PFSK-1 (cell line): Measurements from ENCODE around the gene REG1A.

ENCODE experiments used
- POLR2AphosphoS5 ChIP-seq: IDR thresholded peaks from 2 replicates; pipeline ENCODE4 v1.6.1; 2012; ENCODE audit warnings: low read depth, mild to moderate bottlenecking, control low read depth, low read length, moderate library complexity
- REST ChIP-seq, 2 experiments: IDR thresholded peaks; 2 replicates each; pipeline versions ENCODE4 v1.6.1 to v1.8.0; 2011 to 2012; ENCODE audit warnings: low read depth in 2 of 2, low read length in 2 of 2, control low read depth in 1 of 2, inconsistent platforms in 1 of 2, mild to moderate bottlenecking in 1 of 2, moderate library complexity in 1 of 2; ENCODE audit not compliant: insufficient read depth in 1 of 2
- SIN3A ChIP-seq: IDR thresholded peaks from 2 replicates; pipeline ENCODE4 v1.6.1; 2012; ENCODE audit warnings: mild to moderate bottlenecking, low read length, moderate library complexity, borderline replicate concordance; ENCODE audit not compliant: insufficient read depth
- TAF1 ChIP-seq: IDR thresholded peaks from 2 replicates; pipeline ENCODE4 v1.6.1; 2012; ENCODE audit warnings: low read length, control low read depth, borderline replicate concordance; ENCODE audit not compliant: insufficient read depth

GRCh38 chr2:79162132-79162531 is 41.8 kb downstream of the REG1A start:
- TF ChIP-seq SIN3A = no peak
- TF ChIP-seq POLR2AphosphoS5 = no peak
- no peak for TF ChIP-seq TAF1
- TF ChIP-seq REST (IDR thresholded peaks at IDR 0.05; ENCODE audit: insufficient read depth in 1 of 2, low read depth in 2 of 2, low read length in 2 of 2) = no peak
